ENCODE data around the gene PSMB10. TPM values are rescaled to one million over a fixed set of nuclear protein-coding genes. Genes with fewer than 3 reads are reported as not detected.

PSMB10 gene
- total and polyA plus RNA-seq, 2 of the 4 experiments (the other 2 are of a cell fraction): 28.7 to 36.7 TPM

GRCh38 chr16:67934306-67935100, 2.1 kb downstream of the PSMB10 start (continued):
- TF ChIP-seq MAFK (IDR thresholded peaks at IDR 0.05; ENCODE audit: low read depth, low read length) (no peak), MXI1 (IDR thresholded peaks at IDR 0.05; ENCODE audit: borderline replicate concordance, low read depth, low read length) (no peak), NFE2L2 (IDR thresholded peaks at IDR 0.05; ENCODE audit: low read depth, low read length) (no peak)

DNA sequence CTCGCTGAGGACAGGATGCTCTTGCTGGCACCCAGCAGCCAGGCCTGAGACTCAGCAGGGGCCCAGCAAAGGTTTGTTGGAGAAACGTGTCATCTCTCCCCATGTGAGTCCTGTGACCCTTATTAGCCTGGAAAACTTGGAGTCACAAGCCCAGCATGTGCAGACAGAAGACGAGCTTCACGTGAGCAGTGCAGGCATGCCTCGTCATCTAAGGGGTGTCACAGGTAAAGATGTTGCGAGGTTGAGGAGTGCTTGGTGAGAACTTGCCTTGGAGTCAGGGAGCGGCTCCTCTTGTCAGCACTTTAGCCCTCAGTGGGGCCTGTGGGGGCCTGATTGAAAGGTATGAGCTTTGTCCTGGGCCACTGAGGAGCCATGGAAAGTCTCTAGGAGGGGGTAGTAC, 2.8 kb downstream of the PSMB10 start:
- WGBS, 2 experiments (ENCODE audit: extremely low coverage in 2 of 2, insufficient read length in 1 of 2): 79% methylated on average over 4 of the region's 7 CpGs; no CpG with 5 or more reads in 1 of the 2 experiments
- ATAC-seq (ENCODE audit: low read depth): no peak
- H3K4me3 ChIP-seq (ENCODE audit: insufficient read depth, low read depth, low read length): no peak overlapping the region
- TF ChIP-seq SMC3 (IDR thresholded peaks at IDR 0.05; ENCODE audit: low read depth, low read length): no peak
- no peak for TF ChIP-seq CTCF (conservative IDR thresholded peaks at IDR 0.05; ENCODE audit: low read depth, low read length)
- no peak for TF ChIP-seq RAD21 (IDR thresholded peaks at IDR 0.05; ENCODE audit: low read length)
- no peak for TF ChIP-seq POLR2A (IDR thresholded peaks at IDR 0.05; ENCODE audit: low read depth, low read length)
- TF ChIP-seq, protein P1, sequence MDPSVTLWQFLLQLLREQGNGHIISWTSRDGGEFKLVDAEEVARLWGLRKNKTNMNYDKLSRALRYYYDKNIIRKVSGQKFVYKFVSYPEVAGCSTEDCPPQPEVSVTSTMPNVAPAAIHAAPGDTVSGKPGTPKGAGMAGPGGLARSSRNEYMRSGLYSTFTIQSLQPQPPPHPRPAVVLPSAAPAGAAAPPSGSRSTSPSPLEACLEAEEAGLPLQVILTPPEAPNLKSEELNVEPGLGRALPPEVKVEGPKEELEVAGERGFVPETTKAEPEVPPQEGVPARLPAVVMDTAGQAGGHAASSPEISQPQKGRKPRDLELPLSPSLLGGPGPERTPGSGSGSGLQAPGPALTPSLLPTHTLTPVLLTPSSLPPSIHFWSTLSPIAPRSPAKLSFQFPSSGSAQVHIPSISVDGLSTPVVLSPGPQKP (IDR thresholded peaks at IDR 0.05; ENCODE audit: borderline replicate concordance, low read depth, low read length): no peak
- TF ChIP-seq MAZ (IDR thresholded peaks at IDR 0.05; ENCODE audit: borderline replicate concordance, low read depth, low read length): no peak
- no peak for TF ChIP-seq BHLHE40 (IDR thresholded peaks at IDR 0.05; ENCODE audit: low read depth, low read length)
- no peak for TF ChIP-seq RCOR1 (IDR thresholded peaks at IDR 0.05; ENCODE audit: insufficient replicate concordance, low read length)
- TF ChIP-seq RFX5 (IDR thresholded peaks at IDR 0.05; ENCODE audit: low read depth, low read length): no peak
- TF ChIP-seq CHD1 (IDR thresholded peaks at IDR 0.05; ENCODE audit: low read depth, low read length): no peak
- TF ChIP-seq MAFK (IDR thresholded peaks at IDR 0.05; ENCODE audit: low read depth, low read length): no peak
- TF ChIP-seq CEBPB (IDR thresholded peaks at IDR 0.05; ENCODE audit: low read depth, low read length): no peak
- TF ChIP-seq MXI1 (IDR thresholded peaks at IDR 0.05; ENCODE audit: borderline replicate concordance, low read depth, low read length): no peak

More for the DNA sequence above, 2.8 kb downstream of the PSMB10 start:
- no peak for DNase-seq
- H2AFZ ChIP-seq (replicated peaks; ENCODE audit: low read length, poor library complexity): no peak overlapping the region
- no peak overlapping the region for H3K4me2 ChIP-seq (ENCODE audit: low read depth, low read length)
- H3K9me1 ChIP-seq (ENCODE audit: insufficient read depth, low read length): peaks cover 12% of the 10 kb centered on the region
- no peak overlapping the region for H2BK5ac ChIP-seq (ENCODE audit: low read depth, low read length, poor library complexity, severe bottlenecking)
- no peak overlapping the region for H3K9ac ChIP-seq (ENCODE audit: low read depth, low read length)
- no peak overlapping the region for H2AK5ac ChIP-seq (ENCODE audit: low read depth, low read length)
- in situ Hi-C loops (cut with MboI; ENCODE audit: low sequenced_read_pairs): loop anchor here (25.0 kb wide), 1 partner anchor 397 kb away; the partner anchor contains the start of gene RIPOR1
- no peak overlapping the region for H3K27ac ChIP-seq (ENCODE audit: insufficient read depth, low read length)
- no peak overlapping the region for H2BK20ac ChIP-seq (ENCODE audit: low read depth, low read length)
- peaks cover 11% of the 10 kb centered on the region for H3K4me1 ChIP-seq (ENCODE audit: control insufficient read depth, insufficient read depth, low read length)
- H4K5ac ChIP-seq (ENCODE audit: low read depth, low read length): no peak overlapping the region
- intact Hi-C loops (cut with micrococcal nuclease): no loop called here
- no peaks in the 10 kb centered on the region for H3K27me3 ChIP-seq (ENCODE audit: control insufficient read depth, insufficient read depth, low read length)
- no peak overlapping the region for H3K4ac ChIP-seq (ENCODE audit: low read depth, low read length)
- CTCF ChIA-PET: interaction anchor here (0.6 kb wide), 1 partner anchor 213 kb away, joined by 3 read pairs; no protein-coding TSS in a partner anchor
- H4K8ac ChIP-seq (ENCODE audit: low read depth in 2 of 2, low read length in 2 of 2): no peak overlapping the region
- H4K20me1 ChIP-seq (ENCODE audit: insufficient read depth, low read length): peaks cover 4% of the 10 kb centered on the region; the same call in 1 of the 2 replicates
- H3K14ac ChIP-seq (replicated peaks; ENCODE audit: low read depth, low read length): no peak overlapping the region
- H3K36me3 ChIP-seq (ENCODE audit: control insufficient read depth, insufficient read depth, low read length): peaks cover 15% of the 10 kb centered on the region
- no peaks in the 10 kb centered on the region for H3K9me3 ChIP-seq (ENCODE audit: control insufficient read depth, insufficient read depth, low read length)
- no peak overlapping the region for H3K18ac ChIP-seq (ENCODE audit: low read depth, low read length)
- dilution Hi-C loops (cut with HindIII; ENCODE audit: low sequenced_read_pairs, unreplicated experiment): no loop called here
- H2BK120ac ChIP-seq (ENCODE audit: low read depth, low read length): no peak overlapping the region
- POLR2A ChIA-PET (ENCODE audit: unreplicated experiment): no interaction called here
- BruUV-seq (replicated peaks): no TSS peak
- no peak overlapping the region for H3K56ac ChIP-seq (ENCODE audit: extremely low read depth, insufficient read depth, low read length)
- H4K91ac ChIP-seq (ENCODE audit: insufficient read depth, low read depth, low read length): no peak overlapping the region
- H2AK9ac ChIP-seq (replicated peaks; ENCODE audit: low read depth, low read length, poor library complexity): no peak overlapping the region
- H3K23ac ChIP-seq (ENCODE audit: low read depth, low read length): no peak overlapping the region; the same call in 1 of the 2 replicates
- H3K79me1 ChIP-seq (ENCODE audit: low read depth in 1 of 2, low read length in 2 of 2): peaks cover 9 to 35% of the 10 kb centered on the region in 2 experiments; a peak in 3 of 4 replicates
- H2BK15ac ChIP-seq (ENCODE audit: low read depth, low read length): no peak overlapping the region

All from IMR-90 (cell line).